H1 (cell line): ENCODE data around the gene ZNF500. TPM values are rescaled to one million over a fixed set of nuclear protein-coding genes. Genes with fewer than 3 reads are reported as not detected.

Experiments used
- BCL11A ChIP-seq, 2 experiments: IDR thresholded peaks; one replicate each; pipeline ENCODE4 v1.6.1; 2011; ENCODE audit warnings: low read depth in 2 of 2, low read length in 2 of 2, mild to moderate bottlenecking in 2 of 2
- CTCF ChIP-seq, 3 experiments: IDR thresholded peaks; 1 replicate in 2 of 3; 2 replicates in 1 of 3; pipeline versions ENCODE4 v1.5.1 to v1.6.1; 2011; ENCODE audit warnings: low read length in 3 of 3, mild to moderate bottlenecking in 3 of 3, inconsistent platforms in 2 of 3, low read depth in 1 of 3, moderate library complexity in 1 of 3; ENCODE audit not compliant: insufficient read depth in 1 of 3; ENCODE audit errors: control extremely low read depth in 1 of 3
- POLR2A ChIP-seq, 2 experiments: IDR thresholded peaks; 1 replicate in 1 of 2; 2 replicates in 1 of 2; pipeline ENCODE4 v1.6.1; 2011; ENCODE audit warnings: low read depth in 2 of 2, low read length in 2 of 2, mild to moderate bottlenecking in 2 of 2; ENCODE audit errors: control extremely low read depth in 1 of 2
- polyA plus RNA-seq, 7 experiments: library from polyadenylated mRNA; depleted of rRNA in 3 of 7; stranded (reverse) in 5 of 7; unstranded in 2 of 7; fragments of >200 nt in 5 of 7; fragments of 200-250 nt in 2 of 7; gene quantifications; 1 replicate in 5 of 7; 2 replicates in 1 of 7; 4 replicates in 1 of 7; pipeline versions ENCODE4 v1.2.1 to v1.2.3, GENCODE V29; 2011 to 2013; ENCODE audit warnings: missing spikeins in 2 of 7, mixed read lengths in 2 of 7
- total RNA-seq: library from RNA; stranded (reverse); fragmentation: NEBNext Ultra II Directional; extraction: Animal tissue kit (Norgen Biotek cat#: 25700); gene quantifications from 2 replicates; pipeline ENCODE4 v1.2.1, GENCODE V29; 2021
- TF ChIP-seq, protein P1 (sequence below): fragments of 300-600 bp; sonication (generic); IDR thresholded peaks from 2 replicates; pipeline ENCODE4 v1.7.1; 2012; ENCODE audit warnings: low read length, moderate library complexity, mild to moderate bottlenecking, inconsistent platforms; ENCODE audit not compliant: insufficient replicate concordance
- TF ChIP-seq, protein P2 (sequence below): IDR thresholded peaks from 2 replicates; pipeline ENCODE4 v1.6.1; 2012; ENCODE audit warnings: inconsistent platforms

ZNF500 gene
- total and polyA plus RNA-seq, 2 of the 8 experiments (the other 6 are each of a cell fraction or from before 2014, with no cell fraction given): 10.3 to 10.4 TPM

GRCh38 chr16:4745274-4745569 is 21.7 kb downstream of the ZNF500 start (continued):
- TF ChIP-seq, protein P1, sequence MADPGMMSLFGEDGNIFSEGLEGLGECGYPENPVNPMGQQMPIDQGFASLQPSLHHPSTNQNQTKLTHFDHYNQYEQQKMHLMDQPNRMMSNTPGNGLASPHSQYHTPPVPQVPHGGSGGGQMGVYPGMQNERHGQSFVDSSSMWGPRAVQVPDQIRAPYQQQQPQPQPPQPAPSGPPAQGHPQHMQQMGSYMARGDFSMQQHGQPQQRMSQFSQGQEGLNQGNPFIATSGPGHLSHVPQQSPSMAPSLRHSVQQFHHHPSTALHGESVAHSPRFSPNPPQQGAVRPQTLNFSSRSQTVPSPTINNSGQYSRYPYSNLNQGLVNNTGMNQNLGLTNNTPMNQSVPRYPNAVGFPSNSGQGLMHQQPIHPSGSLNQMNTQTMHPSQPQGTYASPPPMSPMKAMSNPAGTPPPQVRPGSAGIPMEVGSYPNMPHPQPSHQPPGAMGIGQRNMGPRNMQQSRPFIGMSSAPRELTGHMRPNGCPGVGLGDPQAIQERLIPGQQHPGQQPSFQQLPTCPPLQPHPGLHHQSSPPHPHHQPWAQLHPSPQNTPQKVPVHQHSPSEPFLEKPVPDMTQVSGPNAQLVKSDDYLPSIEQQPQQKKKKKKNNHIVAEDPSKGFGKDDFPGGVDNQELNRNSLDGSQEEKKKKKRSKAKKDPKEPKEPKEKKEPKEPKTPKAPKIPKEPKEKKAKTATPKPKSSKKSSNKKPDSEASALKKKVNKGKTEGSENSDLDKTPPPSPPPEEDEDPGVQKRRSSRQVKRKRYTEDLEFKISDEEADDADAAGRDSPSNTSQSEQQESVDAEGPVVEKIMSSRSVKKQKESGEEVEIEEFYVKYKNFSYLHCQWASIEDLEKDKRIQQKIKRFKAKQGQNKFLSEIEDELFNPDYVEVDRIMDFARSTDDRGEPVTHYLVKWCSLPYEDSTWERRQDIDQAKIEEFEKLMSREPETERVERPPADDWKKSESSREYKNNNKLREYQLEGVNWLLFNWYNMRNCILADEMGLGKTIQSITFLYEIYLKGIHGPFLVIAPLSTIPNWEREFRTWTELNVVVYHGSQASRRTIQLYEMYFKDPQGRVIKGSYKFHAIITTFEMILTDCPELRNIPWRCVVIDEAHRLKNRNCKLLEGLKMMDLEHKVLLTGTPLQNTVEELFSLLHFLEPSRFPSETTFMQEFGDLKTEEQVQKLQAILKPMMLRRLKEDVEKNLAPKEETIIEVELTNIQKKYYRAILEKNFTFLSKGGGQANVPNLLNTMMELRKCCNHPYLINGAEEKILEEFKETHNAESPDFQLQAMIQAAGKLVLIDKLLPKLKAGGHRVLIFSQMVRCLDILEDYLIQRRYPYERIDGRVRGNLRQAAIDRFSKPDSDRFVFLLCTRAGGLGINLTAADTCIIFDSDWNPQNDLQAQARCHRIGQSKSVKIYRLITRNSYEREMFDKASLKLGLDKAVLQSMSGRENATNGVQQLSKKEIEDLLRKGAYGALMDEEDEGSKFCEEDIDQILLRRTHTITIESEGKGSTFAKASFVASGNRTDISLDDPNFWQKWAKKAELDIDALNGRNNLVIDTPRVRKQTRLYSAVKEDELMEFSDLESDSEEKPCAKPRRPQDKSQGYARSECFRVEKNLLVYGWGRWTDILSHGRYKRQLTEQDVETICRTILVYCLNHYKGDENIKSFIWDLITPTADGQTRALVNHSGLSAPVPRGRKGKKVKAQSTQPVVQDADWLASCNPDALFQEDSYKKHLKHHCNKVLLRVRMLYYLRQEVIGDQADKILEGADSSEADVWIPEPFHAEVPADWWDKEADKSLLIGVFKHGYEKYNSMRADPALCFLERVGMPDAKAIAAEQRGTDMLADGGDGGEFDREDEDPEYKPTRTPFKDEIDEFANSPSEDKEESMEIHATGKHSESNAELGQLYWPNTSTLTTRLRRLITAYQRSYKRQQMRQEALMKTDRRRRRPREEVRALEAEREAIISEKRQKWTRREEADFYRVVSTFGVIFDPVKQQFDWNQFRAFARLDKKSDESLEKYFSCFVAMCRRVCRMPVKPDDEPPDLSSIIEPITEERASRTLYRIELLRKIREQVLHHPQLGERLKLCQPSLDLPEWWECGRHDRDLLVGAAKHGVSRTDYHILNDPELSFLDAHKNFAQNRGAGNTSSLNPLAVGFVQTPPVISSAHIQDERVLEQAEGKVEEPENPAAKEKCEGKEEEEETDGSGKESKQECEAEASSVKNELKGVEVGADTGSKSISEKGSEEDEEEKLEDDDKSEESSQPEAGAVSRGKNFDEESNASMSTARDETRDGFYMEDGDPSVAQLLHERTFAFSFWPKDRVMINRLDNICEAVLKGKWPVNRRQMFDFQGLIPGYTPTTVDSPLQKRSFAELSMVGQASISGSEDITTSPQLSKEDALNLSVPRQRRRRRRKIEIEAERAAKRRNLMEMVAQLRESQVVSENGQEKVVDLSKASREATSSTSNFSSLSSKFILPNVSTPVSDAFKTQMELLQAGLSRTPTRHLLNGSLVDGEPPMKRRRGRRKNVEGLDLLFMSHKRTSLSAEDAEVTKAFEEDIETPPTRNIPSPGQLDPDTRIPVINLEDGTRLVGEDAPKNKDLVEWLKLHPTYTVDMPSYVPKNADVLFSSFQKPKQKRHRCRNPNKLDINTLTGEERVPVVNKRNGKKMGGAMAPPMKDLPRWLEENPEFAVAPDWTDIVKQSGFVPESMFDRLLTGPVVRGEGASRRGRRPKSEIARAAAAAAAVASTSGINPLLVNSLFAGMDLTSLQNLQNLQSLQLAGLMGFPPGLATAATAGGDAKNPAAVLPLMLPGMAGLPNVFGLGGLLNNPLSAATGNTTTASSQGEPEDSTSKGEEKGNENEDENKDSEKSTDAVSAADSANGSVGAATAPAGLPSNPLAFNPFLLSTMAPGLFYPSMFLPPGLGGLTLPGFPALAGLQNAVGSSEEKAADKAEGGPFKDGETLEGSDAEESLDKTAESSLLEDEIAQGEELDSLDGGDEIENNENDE: no peak
- TF ChIP-seq POLR2A (IDR thresholded peaks at IDR 0.05; ENCODE audit: control extremely low read depth in 1 of 2, low read depth in 2 of 2, low read length in 2 of 2): no peak
- TF ChIP-seq CTCF (IDR thresholded peaks at IDR 0.05; ENCODE audit: control extremely low read depth in 1 of 3, insufficient read depth in 1 of 3, low read depth in 1 of 3, low read length in 3 of 3): no peak
- TF ChIP-seq, protein P2, sequence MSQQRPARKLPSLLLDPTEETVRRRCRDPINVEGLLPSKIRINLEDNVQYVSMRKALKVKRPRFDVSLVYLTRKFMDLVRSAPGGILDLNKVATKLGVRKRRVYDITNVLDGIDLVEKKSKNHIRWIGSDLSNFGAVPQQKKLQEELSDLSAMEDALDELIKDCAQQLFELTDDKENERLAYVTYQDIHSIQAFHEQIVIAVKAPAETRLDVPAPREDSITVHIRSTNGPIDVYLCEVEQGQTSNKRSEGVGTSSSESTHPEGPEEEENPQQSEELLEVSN: peak; percentile 12; the same call in 1 of the 2 replicates
- TF ChIP-seq BCL11A (IDR thresholded peaks at IDR 0.05; ENCODE audit: low read depth in 2 of 2, low read length in 2 of 2): no peak
